Right kidney (tissue), 9 donors: Measurements from ENCODE around the gene SEMA6A.
A peak's percentile ranks its signal among the peaks of the same experiment; 100 is the strongest.

Experiments used
- DNase-seq: peaks from one replicate; pipeline ENCODE4 v3.0.0-alpha.2; 2016
- long read RNA-seq, 8 donors: transcript quantifications; one replicate each; lab custom pipeline, GENCODE V29; 2026

The SEMA6A gene
- long read RNA-seq, donor 1, full-length matches to known transcripts = 5 of 5 reads
- long read RNA-seq, donor 1, partial matches to known transcripts = 0 of 5 reads
- long read RNA-seq, donor 1, other reads (novel, unspliced or antisense) = 0 of 5 reads
- long read RNA-seq, donor 2, full-length matches to known transcripts = 2 of 2 reads
- long read RNA-seq, donor 2, partial matches to known transcripts = 0 of 2 reads
- long read RNA-seq, donor 2, other reads (novel, unspliced or antisense) = 0 of 2 reads
- long read RNA-seq, donor 3, full-length matches to known transcripts = 4 of 4 reads
- long read RNA-seq, donor 3, partial matches to known transcripts = 0 of 4 reads
- long read RNA-seq, donor 3, other reads (novel, unspliced or antisense) = 0 of 4 reads
- long read RNA-seq, donor 4, full-length matches to known transcripts = 6 of 6 reads
- long read RNA-seq, donor 4, partial matches to known transcripts = 0 of 6 reads
- long read RNA-seq, donor 4, other reads (novel, unspliced or antisense) = 0 of 6 reads
- long read RNA-seq, donor 5, full-length matches to known transcripts = 1 of 1 reads
- long read RNA-seq, donor 5, partial matches to known transcripts = 0 of 1 reads
- long read RNA-seq, donor 5, other reads (novel, unspliced or antisense) = 0 of 1 reads
- long read RNA-seq, donor 6, full-length matches to known transcripts = 5 of 5 reads
- long read RNA-seq, donor 6, partial matches to known transcripts = 0 of 5 reads
- long read RNA-seq, donor 6, other reads (novel, unspliced or antisense) = 0 of 5 reads
- long read RNA-seq, donor 7, full-length matches to known transcripts = 9 of 21 reads
- long read RNA-seq, donor 7, partial matches to known transcripts = 12 of 21 reads
- long read RNA-seq, donor 7, other reads (novel, unspliced or antisense) = 0 of 21 reads
- long read RNA-seq, donor 8, full-length matches to known transcripts = 5 of 5 reads
- long read RNA-seq, donor 8, partial matches to known transcripts = 0 of 5 reads
- long read RNA-seq, donor 8, other reads (novel, unspliced or antisense) = 0 of 5 reads

GRCh38 chr5:116574367-116575325 is at the start of gene SEMA6A:
Gene SEMA6A (minus strand): TSS chr5:116574823. CDS start chr5:116504944, 69,879 bp downstream.
- peak; percentile 98 for DNase-seq

GRCh38 chr5:116622375-116623050 is 47.9 kb upstream of the SEMA6A start:
- no peak for DNase-seq

- DNase-seq = no peak
Measured at GRCh38 chr5:116621599-116621998, 47.0 kb upstream of the SEMA6A start.

- no peak for DNase-seq
Measured at GRCh38 chr5:116616876-116617275, 42.3 kb upstream of the SEMA6A start.

- no peak for DNase-seq
Measured at GRCh38 chr5:116614603-116614920, 39.9 kb upstream of the SEMA6A start.

GRCh38 chr5:116613445-116613844 is 38.8 kb upstream of the SEMA6A start:
- no peak for DNase-seq

GRCh38 chr5:116612431-116612830 is 37.8 kb upstream of the SEMA6A start:
- no peak for DNase-seq

- no peak for DNase-seq
Measured at GRCh38 chr5:116605310-116606070, 30.9 kb upstream of the SEMA6A start.

GRCh38 chr5:116604805-116605204 is 30.2 kb upstream of the SEMA6A start:
- no peak for DNase-seq

- no peak for DNase-seq
Measured at GRCh38 chr5:116600876-116601275, 26.3 kb upstream of the SEMA6A start.

- no peak for DNase-seq
Measured at GRCh38 chr5:116598911-116599310, 24.3 kb upstream of the SEMA6A start.

- DNase-seq = no peak
Measured at GRCh38 chr5:116595498-116595897, 20.9 kb upstream of the SEMA6A start.

GRCh38 chr5:116593340-116593739 is 18.7 kb upstream of the SEMA6A start:
- no peak for DNase-seq

- no peak for DNase-seq
Measured at GRCh38 chr5:116585227-116585626, 10.6 kb upstream of the SEMA6A start.

GRCh38 chr5:116583862-116584222 is 9.2 kb upstream of the SEMA6A start:
- DNase-seq = no peak

- DNase-seq = no peak
Measured at GRCh38 chr5:116583085-116583861, 8.7 kb upstream of the SEMA6A start.

GRCh38 chr5:116581910-116582309 is 7.3 kb upstream of the SEMA6A start:
- no peak for DNase-seq

- DNase-seq = no peak
Measured at GRCh38 chr5:116579144-116579543, 4.5 kb upstream of the SEMA6A start.

- DNase-seq = no peak
Measured at GRCh38 chr5:116578676-116579075, 4.1 kb upstream of the SEMA6A start.
